Gastrocnemius medialis (tissue), 4 donors: Measurements from ENCODE around the gene ARHGAP15.

ENCODE experiments used
- CTCF ChIP-seq, 5 experiments: fragments of 450-650 bp in 3 of 5; fragments of 200-600 bp in 2 of 5; sonication (generic) in 2 of 5; IDR thresholded peaks in 4 of 5; conservative IDR thresholded peaks in 1 of 5; 1 replicate in 4 of 5; 2 replicates in 1 of 5; pipeline ENCODE4 v1.5.1; 2016 to 2019; ENCODE audit warnings: antibody characterized with exemption in 5 of 5, mild to moderate bottlenecking in 3 of 5, moderate library complexity in 3 of 5
- POLR2A ChIP-seq, 2 donors: fragments of 450-650 bp; IDR thresholded peaks; one replicate each; pipeline ENCODE4 v1.6.1; 2017; ENCODE audit warnings: antibody characterized with exemption in 2 of 2, mild to moderate bottlenecking in 2 of 2, moderate library complexity in 2 of 2

- TF ChIP-seq CTCF (IDR thresholded peaks at IDR 0.05 in 4 of 5, conservative IDR thresholded peaks at IDR 0.05 in 1 of 5) (no peak), POLR2A (IDR thresholded peaks at IDR 0.05) (no peak)
Measured at GRCh38 chr2:143296089-143296488, 166.9 kb downstream of the ARHGAP15 start.
